GM23248 (cell line): ENCODE data around the gene HSPA12A.

Experiments used
- EZH2 ChIP-seq: fragments of 200-600 bp; sonication (generic); IDR thresholded peaks from 2 replicates; pipeline ENCODE4 v1.6.1; 2018; ENCODE audit warnings: antibody characterized with exemption, mild to moderate bottlenecking; ENCODE audit not compliant: insufficient read depth, poor library complexity, severe bottlenecking
- EZH2phosphoT487 ChIP-seq: fragments of 200-600 bp; sonication (generic); IDR thresholded peaks from 2 replicates; pipeline ENCODE4 v1.6.1; 2018; ENCODE audit warnings: antibody characterized with exemption, moderate library complexity, mild to moderate bottlenecking, low read depth; ENCODE audit not compliant: insufficient read depth

- no peak for TF ChIP-seq EZH2
- TF ChIP-seq EZH2phosphoT487 = no peak
Measured at GRCh38 chr10:116712989-116713543, 29.3 kb downstream of the HSPA12A start.
